ENCODE measurements around the gene EMX2.

DNA sequence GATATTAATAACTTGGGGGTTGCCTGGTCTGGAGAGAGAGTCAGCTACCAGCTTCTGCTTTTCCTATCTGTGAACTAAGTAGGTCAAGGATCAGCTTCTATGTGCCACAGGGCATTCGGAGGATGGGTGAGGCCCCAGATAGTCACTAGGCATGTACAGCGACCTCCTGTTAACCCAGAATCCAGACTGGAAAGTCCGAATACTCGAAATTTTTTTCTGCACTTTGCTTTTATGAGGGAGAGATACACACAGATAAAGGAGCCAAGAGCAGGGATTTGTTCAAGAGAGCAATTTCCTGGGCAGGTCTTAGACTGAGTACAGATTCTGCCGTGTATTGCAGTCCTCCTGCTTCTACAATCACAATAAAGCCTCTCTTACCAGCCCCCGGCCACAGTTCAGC lies 54.2 kb downstream of the EMX2 start:
- TF ChIP-seq, protein P1, sequence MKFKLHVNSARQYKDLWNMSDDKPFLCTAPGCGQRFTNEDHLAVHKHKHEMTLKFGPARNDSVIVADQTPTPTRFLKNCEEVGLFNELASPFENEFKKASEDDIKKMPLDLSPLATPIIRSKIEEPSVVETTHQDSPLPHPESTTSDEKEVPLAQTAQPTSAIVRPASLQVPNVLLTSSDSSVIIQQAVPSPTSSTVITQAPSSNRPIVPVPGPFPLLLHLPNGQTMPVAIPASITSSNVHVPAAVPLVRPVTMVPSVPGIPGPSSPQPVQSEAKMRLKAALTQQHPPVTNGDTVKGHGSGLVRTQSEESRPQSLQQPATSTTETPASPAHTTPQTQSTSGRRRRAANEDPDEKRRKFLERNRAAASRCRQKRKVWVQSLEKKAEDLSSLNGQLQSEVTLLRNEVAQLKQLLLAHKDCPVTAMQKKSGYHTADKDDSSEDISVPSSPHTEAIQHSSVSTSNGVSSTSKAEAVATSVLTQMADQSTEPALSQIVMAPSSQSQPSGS (CRISPR knock-in tag; IDR thresholded peaks at IDR 0.05): no peak
- TF ChIP-seq JUND (CRISPR knock-in tag; IDR thresholded peaks at IDR 0.05) (no peak), ZNF543 (CRISPR knock-in tag; IDR thresholded peaks at IDR 0.05) (no peak), ZNF138 (CRISPR knock-in tag; IDR thresholded peaks at IDR 0.05; ENCODE audit: low read depth) (no peak), RAD21 (CRISPR knock-in tag; IDR thresholded peaks at IDR 0.05) (no peak), RFXAP (CRISPR knock-in tag; IDR thresholded peaks at IDR 0.05; ENCODE audit: borderline replicate concordance) (no peak), CBX5 (CRISPR knock-in tag; IDR thresholded peaks at IDR 0.05; ENCODE audit: borderline replicate concordance) (no peak), ZFX (CRISPR knock-in tag; IDR thresholded peaks at IDR 0.05; ENCODE audit: low read depth) (no peak), GATA4 (IDR thresholded peaks at IDR 0.05; ENCODE audit: borderline replicate concordance, low read depth) (no peak), RAD51 (IDR thresholded peaks at IDR 0.05; ENCODE audit: borderline replicate concordance) (no peak), MAX (IDR thresholded peaks at IDR 0.05) (no peak)
